NCI-H1417 (cell line): Measurements from ENCODE around the gene ANKRD18B.
"Not testable (repeated sequence)": the region's sequence is repeated elsewhere in the genome, so short reads cannot be mapped to it uniquely, and the experiment has no call there.

Source experiments
- DNase-seq, 3 experiments: peaks; one replicate each; lab custom pipeline; 2025; lab: John Stamatoyannopoulos, UW

The ANKRD18B gene

DNA sequence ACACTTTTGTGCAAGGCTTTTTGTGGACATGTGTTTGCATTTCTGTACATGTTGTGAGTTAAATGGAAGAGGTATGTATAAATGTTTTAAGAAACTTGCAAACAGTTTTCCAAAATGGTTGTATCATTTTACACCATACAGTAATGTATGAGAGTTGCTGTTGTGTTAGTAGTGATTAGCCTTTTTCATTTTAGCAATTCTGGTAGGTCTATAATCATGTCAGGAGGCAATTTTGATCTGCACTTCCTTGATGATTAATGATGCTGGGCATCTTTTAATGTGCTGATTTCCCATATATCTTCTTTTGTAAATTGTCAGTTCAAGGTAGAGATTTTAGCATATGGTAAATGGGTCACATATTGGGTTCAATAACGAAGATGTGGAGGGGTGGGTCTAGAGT is 87.3 kb downstream of the ANKRD18B start:
- DNase-seq: no peak

DNA sequence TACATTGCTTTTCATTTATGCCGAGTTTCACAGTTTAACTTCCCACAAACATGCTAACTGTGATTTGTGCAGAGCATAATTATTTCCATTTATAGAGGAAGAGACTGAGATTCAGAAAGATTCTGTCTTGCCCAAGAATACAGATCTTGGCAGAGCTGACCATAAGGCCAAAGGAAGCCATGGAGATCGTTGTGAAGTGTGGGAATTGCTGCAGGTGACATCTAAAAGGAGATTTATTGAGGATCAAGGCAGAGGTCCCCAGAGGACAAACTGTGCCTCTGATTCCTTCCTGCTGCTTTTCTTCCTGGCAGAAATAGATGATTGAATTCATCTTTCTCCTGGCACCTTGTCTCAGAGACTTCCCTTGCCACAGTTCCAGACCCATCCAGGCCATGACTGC is 88.4 kb downstream of the ANKRD18B start:
- DNase-seq: not testable (repeated sequence)

DNA sequence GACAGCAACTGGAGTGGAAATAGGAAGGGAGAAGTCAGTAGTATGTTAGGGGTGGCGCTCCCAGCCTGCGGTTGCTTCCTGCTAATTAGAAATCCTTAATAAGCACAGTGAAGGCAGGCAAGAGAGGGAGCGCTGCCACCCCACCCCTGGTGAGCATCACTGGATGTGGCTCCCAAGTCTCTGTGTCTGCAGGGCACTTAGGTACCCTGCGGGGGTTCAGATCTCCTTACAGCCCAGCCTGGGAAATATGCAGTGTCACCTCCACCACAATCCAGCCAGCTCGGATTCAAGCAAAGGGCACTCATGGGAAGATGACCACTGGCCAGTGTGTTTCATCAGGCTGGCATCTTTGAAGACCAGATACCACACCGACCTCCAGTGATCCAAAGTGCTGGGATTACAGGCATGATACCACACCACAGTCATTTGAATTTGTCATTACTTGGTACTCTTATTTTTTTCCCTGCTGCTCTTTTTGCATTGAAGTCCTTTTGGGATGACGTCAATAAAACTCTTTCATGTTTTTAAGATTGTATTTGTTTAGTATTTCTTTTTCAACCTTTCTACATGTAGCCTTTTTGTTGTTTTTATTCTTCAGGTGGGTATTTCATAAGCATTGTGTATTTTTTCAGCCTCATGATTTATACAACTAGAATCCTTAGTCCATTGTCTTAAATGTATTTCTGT is 90.1 kb downstream of the ANKRD18B start:
- DNase-seq: no peak

DNA sequence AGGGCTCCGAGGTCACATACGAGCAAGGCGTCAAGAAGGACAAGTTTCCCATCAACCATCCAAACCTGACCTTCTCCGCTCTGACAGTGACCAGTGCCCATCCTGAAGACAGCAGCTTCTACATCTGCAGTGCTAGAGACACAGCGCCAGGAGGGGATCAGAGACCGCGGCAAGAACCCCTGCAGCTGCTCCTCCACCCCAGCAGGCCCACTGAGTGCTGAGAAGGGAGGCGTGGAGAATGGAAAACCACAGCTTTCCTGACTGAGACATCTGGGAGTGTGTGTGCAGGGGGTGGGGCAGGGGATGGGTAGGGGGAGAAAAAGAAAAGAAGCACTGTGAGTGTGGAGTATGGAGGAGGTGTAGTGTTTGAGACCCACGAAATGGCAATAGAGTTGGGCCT is 94.3 kb downstream of the ANKRD18B start:
- not testable (repeated sequence) for DNase-seq

DNA sequence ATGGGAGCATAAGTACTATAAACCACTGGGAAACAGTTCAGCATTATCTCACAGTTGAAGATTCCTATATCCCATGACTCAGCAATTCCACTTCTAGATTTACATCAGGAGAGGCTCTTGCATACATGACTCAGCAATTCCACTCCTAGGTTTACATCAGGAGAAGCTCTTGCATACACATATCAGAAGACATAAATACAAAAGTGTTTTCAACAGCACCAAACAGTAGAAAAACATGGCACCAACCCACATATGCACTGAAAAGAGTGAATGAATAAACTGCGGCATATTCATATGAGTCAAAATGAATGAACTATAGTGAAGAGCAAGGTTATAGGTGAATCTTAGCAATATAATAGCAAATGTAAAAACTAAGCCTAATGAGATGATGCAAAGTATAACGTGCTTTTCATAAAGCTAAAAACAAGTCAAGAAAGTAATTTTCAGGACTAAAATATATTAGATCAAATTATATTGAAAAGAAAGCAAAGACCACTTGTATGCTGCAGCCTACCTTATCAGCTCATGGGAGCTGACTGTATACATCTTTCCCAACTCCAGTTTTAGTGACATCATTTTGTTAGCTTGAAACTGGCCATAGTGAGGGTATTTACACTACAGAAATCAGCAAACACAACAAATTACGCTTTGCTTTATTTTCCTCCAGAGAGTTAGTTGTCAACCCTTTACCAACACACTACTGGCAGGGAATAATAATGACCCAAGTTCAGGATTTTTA is 95.8 kb downstream of the ANKRD18B start:
- DNase-seq: peak in 1 of 3 experiments; percentile 24

DNA sequence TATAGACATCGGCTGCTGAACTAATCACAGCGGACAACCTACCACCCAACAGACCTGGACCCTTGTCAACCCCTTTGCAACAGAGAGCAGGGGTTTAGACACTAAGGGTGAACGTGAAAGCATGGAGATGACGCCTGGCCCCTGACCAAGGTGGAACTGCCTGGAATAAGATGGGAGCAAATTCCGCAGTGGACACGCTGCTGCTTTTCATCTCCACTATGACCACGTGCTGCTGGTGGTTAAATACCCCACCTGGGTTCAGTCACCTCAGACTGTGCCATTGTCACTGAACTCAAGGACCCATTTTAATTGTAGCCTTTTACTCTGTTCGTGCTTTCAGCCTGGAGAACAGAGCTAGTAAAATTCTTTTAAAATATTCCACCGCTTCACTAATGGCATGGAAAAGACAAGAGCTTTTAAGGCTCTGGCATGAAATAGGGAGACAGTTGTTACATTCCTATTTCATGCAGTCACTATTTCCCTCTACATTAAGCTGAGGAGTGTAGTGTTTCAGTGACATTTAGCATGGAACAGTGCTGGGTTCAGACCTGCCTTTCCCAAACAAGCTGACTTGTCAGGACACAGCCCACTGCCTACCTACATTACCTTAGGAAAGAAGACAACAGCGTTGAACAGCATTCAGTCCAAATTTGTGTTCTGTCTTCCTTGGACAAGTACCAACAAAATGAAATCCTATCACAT is 96.8 kb downstream of the ANKRD18B start:
- peak; percentile 16 to 75 (median 41) for DNase-seq
